OCI-LY7 (cell line): ENCODE results near the gene CCR3.

Source experiments
- EZH2phosphoT487 ChIP-seq: fragments of 200-600 bp; sonication (generic); IDR thresholded peaks from 2 replicates; pipeline ENCODE4 v1.6.1; 2018; ENCODE audit warnings: low read depth, borderline replicate concordance, mild to moderate bottlenecking, mixed run types, antibody characterized with exemption, low read length, moderate library complexity, mixed read lengths
- TF ChIP-seq, protein P1 (sequence below): fragments of 200-600 bp; sonication (generic); conservative IDR thresholded peaks from 2 replicates; pipeline ENCODE4 v1.5.1; 2014; ENCODE audit warnings: mild to moderate bottlenecking, antibody characterized with exemption, low read length, moderate library complexity, mixed read lengths

- TF ChIP-seq, protein P1, sequence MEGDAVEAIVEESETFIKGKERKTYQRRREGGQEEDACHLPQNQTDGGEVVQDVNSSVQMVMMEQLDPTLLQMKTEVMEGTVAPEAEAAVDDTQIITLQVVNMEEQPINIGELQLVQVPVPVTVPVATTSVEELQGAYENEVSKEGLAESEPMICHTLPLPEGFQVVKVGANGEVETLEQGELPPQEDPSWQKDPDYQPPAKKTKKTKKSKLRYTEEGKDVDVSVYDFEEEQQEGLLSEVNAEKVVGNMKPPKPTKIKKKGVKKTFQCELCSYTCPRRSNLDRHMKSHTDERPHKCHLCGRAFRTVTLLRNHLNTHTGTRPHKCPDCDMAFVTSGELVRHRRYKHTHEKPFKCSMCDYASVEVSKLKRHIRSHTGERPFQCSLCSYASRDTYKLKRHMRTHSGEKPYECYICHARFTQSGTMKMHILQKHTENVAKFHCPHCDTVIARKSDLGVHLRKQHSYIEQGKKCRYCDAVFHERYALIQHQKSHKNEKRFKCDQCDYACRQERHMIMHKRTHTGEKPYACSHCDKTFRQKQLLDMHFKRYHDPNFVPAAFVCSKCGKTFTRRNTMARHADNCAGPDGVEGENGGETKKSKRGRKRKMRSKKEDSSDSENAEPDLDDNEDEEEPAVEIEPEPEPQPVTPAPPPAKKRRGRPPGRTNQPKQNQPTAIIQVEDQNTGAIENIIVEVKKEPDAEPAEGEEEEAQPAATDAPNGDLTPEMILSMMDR: no peak
- TF ChIP-seq EZH2phosphoT487: no peak
These were observed 72.3 kb downstream of the CCR3 start for GRCh38 chr3:46314517-46314916.
